Measurements from ENCODE around the gene C14orf180. TPM values are rescaled to one million over a fixed set of nuclear protein-coding genes. Genes with fewer than 3 reads are reported as not detected.

Gene C14orf180
- total RNA-seq, 1 donor from 2014 or later: not detected

GRCh38 chr14:104611881-104612280, 32.3 kb downstream of the C14orf180 start:
- Histone ChIP-seq H3K36me3 (no peaks in the 10 kb centered on the region), H3K79me2 (ENCODE audit: low read depth) (no peaks in the 10 kb centered on the region), H2AFZ (replicated peaks) (no peak overlapping the region), H3K4me3 (no peak overlapping the region), H3K27me3 (peaks cover 53% of the 10 kb centered on the region), H3K4me1 (no peaks in the 10 kb centered on the region), H4K20me1 (ENCODE audit: low read depth) (no peaks in the 10 kb centered on the region), H3F3A (ENCODE audit: low read depth) (no peaks in the 10 kb centered on the region), H3K27ac (no peak overlapping the region), H3K9me3 (ENCODE audit: low read depth) (no peaks in the 10 kb centered on the region), H3K9ac (no peak overlapping the region), H3K4me2 (no peak overlapping the region)
- Mint-ChIP-seq H3K9me3 (no peaks in the 10 kb centered on the region), H3K27me3 (ENCODE audit: insufficient read depth, low read depth) (peaks cover 28% of the 10 kb centered on the region), H3K36me3 (no peaks in the 10 kb centered on the region), H3K4me3 (no peak overlapping the region), H3K4me1 (no peaks in the 10 kb centered on the region), H3K27ac (no peak overlapping the region)
- DNase-seq (ENCODE audit: low spot score): no peak
- no peak for TF ChIP-seq CTCF (IDR thresholded peaks at IDR 0.05)

DNA sequence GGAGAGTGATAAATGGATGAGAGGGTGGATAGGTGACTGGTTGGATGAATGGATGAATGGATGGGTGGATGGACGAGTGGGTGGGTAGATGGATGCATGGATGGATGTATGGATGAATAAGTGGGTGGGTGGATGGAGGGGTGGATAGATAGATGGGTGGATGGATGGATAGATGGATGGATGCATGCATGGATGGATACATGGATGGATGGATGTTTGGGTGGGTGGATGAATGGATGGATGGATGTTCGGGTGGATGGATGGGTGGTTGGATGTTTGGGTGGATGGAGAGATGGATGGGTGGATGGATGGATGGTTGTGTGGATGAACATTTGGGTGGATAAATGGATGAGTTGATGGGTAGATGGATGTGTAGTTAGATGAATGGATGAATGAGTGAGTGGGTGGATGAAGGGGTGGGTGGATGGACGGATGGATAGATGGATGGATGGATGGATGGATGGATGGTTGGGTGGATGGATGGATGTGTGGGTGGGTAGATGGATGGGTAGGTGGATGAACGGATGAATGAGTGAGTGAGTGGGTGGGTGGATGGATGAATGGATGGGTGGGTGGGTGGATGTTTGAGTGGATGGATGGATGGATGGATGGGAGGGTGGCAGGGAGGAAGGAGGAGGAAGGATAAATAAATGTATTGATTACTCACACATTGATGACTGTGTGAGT, 34.7 kb downstream of the C14orf180 start:
- no peaks in the 10 kb centered on the region for H3K4me1 ChIP-seq

DNA sequence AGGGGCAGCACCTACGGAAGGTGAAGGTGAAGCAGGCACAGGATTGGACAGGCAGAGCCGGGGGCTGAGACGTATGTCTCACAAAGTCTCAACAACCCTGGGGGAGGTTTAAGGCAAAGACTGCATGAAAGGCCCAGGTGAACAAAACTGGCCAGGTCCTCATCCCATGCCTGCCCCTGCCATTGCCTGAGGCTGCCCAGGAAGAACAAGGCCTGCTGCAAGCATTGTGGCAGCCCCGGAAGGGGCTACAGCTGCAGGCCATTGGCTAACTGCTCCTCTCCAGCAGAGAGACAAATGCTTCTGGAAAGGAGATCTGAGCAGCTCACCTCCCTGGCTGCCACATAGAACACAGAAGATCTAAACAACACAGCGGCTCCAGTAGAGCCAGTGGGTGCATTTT, 45.4 kb downstream of the C14orf180 start:
- no peak overlapping the region for H3K27ac Mint-ChIP-seq
- Histone ChIP-seq H4K20me1 (ENCODE audit: low read depth) (no peaks in the 10 kb centered on the region), H3K4me2 (no peak overlapping the region), H3K79me2 (ENCODE audit: low read depth) (no peaks in the 10 kb centered on the region), H3K4me1 (no peaks in the 10 kb centered on the region), H3F3A (ENCODE audit: low read depth) (no peaks in the 10 kb centered on the region), H3K9ac (no peak overlapping the region), H2AFZ (replicated peaks) (no peak overlapping the region), H3K36me3 (no peaks in the 10 kb centered on the region), H3K9me3 (ENCODE audit: low read depth) (no peaks in the 10 kb centered on the region), H3K27ac (no peak overlapping the region), H3K4me3 (no peak overlapping the region), H3K27me3 (peaks cover 4% of the 10 kb centered on the region)
- no peaks in the 10 kb centered on the region for H3K36me3 Mint-ChIP-seq
- no peak for TF ChIP-seq CTCF (IDR thresholded peaks at IDR 0.05)
- TF ChIP-seq EZH2phosphoT487 (IDR thresholded peaks at IDR 0.05): no peak
- no peak for TF ChIP-seq EZH2 (IDR thresholded peaks at IDR 0.05)
- peaks cover 13% of the 10 kb centered on the region for H3K27me3 Mint-ChIP-seq (ENCODE audit: insufficient read depth, low read depth)
- H3K4me1 Mint-ChIP-seq: no peaks in the 10 kb centered on the region
- H3K9me3 Mint-ChIP-seq: peaks cover 25% of the 10 kb centered on the region
- H3K4me3 Mint-ChIP-seq: no peak overlapping the region
- DNase-seq (ENCODE audit: low spot score): no peak

More for the DNA sequence above, 34.7 kb downstream of the C14orf180 start:
- H3K36me3 Mint-ChIP-seq: no peaks in the 10 kb centered on the region
- no peak overlapping the region for H3K27ac ChIP-seq
- no peak overlapping the region for H3K4me2 ChIP-seq
- no peak overlapping the region for H3K4me3 Mint-ChIP-seq
- no peaks in the 10 kb centered on the region for H3K4me1 Mint-ChIP-seq
- H3K27ac Mint-ChIP-seq: no peak overlapping the region
- no peak for DNase-seq (ENCODE audit: low spot score)
- H3K36me3 ChIP-seq: no peaks in the 10 kb centered on the region
- H2AFZ ChIP-seq (replicated peaks): no peak overlapping the region
- H3F3A ChIP-seq (ENCODE audit: low read depth): no peaks in the 10 kb centered on the region
- no peak overlapping the region for H3K9ac ChIP-seq
- no peak overlapping the region for H3K4me3 ChIP-seq
- H3K27me3 ChIP-seq: peaks cover 29% of the 10 kb centered on the region
- H3K79me2 ChIP-seq (ENCODE audit: low read depth): no peaks in the 10 kb centered on the region
- H4K20me1 ChIP-seq (ENCODE audit: low read depth): no peaks in the 10 kb centered on the region
- peaks cover 3% of the 10 kb centered on the region for H3K9me3 Mint-ChIP-seq
- TF ChIP-seq EZH2 (IDR thresholded peaks at IDR 0.05): no peak
- TF ChIP-seq EZH2phosphoT487 (IDR thresholded peaks at IDR 0.05): no peak
- TF ChIP-seq CTCF (IDR thresholded peaks at IDR 0.05): no peak
- no peaks in the 10 kb centered on the region for H3K9me3 ChIP-seq (ENCODE audit: low read depth)
- H3K27me3 Mint-ChIP-seq (ENCODE audit: insufficient read depth, low read depth): peaks cover 20% of the 10 kb centered on the region

Data from neural progenitor cell (in vitro differentiated cells).